Muscle of leg (tissue), 16 donors: ENCODE measurements around the gene PDGFRB. TPM values are rescaled to one million over a fixed set of nuclear protein-coding genes. Genes with fewer than 3 reads are reported as not detected.

Experiments used
- DNase-seq: peaks from one replicate; pipeline ENCODE4 v3.0.0; 2013
- H3K27ac ChIP-seq: one replicate; pipeline ENCODE4 v1.5.1; 2013; ENCODE audit warnings: mild to moderate bottlenecking, low read length, control low read depth
- H3K27me3 ChIP-seq: one replicate; pipeline ENCODE4 v1.6.1; 2013; ENCODE audit warnings: low read length; ENCODE audit not compliant: control insufficient read depth, insufficient read depth
- H3K36me3 ChIP-seq: one replicate; pipeline ENCODE4 v1.6.1; 2013; ENCODE audit warnings: low read length; ENCODE audit not compliant: control insufficient read depth, insufficient read depth
- H3K4me1 ChIP-seq: one replicate; pipeline ENCODE4 v1.6.1; 2013; ENCODE audit warnings: low read length; ENCODE audit not compliant: control insufficient read depth, insufficient read depth
- H3K4me3 ChIP-seq: one replicate; pipeline ENCODE4 v1.5.1; 2013; ENCODE audit warnings: low read length, control low read depth
- H3K9me3 ChIP-seq: replicated peaks from 2 replicates; pipeline ENCODE4 v1.6.1; 2013; ENCODE audit warnings: low read depth, low read length; ENCODE audit not compliant: control insufficient read depth
- WGBS: methylation state at CpG from one replicate; pipeline ENCODE4 v1.1.5; 2013; ENCODE audit warnings: missing lambda C conversion rate; ENCODE audit not compliant: insufficient coverage; 5-methylcytosine and 5-hydroxymethylcytosine counted together
- long read RNA-seq, 11 donors: transcript quantifications; one replicate each; lab custom pipeline, GENCODE V29; 2026
- polyA plus RNA-seq, 8 donors: library from polyadenylated mRNA; unstranded; fragments of 120-200 nt; gene quantifications; one replicate each; pipeline versions ENCODE4 v1.2.1 to v1.2.3, GENCODE V29; 2013; ENCODE audit warnings: inconsistent platforms in 1 of 8, low replicate concordance in 1 of 8; ENCODE audit not compliant: insufficient read length in 8 of 8, insufficient read depth in 1 of 8
- total RNA-seq: library from RNA; stranded (reverse); fragments of 120-200 nt; gene quantifications from one replicate; pipeline ENCODE4 v1.2.4, GENCODE V29; 2013

PDGFRB gene
- total RNA-seq: 109 TPM
- 100 to 1,000 TPM; 111 to 152 (median 129) TPM for polyA plus RNA-seq
- long read RNA-seq, donor 1, full-length matches to known transcripts: 3 of 24 reads
- long read RNA-seq, donor 1, partial matches to known transcripts: 21 of 24 reads
- long read RNA-seq, donor 1, other reads (novel, unspliced or antisense): 0 of 24 reads
- long read RNA-seq, donor 2: 0 reads
- long read RNA-seq, donor 3, full-length matches to known transcripts: 8 of 117 reads
- long read RNA-seq, donor 3, partial matches to known transcripts: 109 of 117 reads
- long read RNA-seq, donor 3, other reads (novel, unspliced or antisense): 0 of 117 reads
- long read RNA-seq, donor 4, full-length matches to known transcripts: 4 of 40 reads
- long read RNA-seq, donor 4, partial matches to known transcripts: 36 of 40 reads
- long read RNA-seq, donor 4, other reads (novel, unspliced or antisense): 0 of 40 reads
- long read RNA-seq, donor 5, full-length matches to known transcripts: 8 of 146 reads
- long read RNA-seq, donor 5, partial matches to known transcripts: 138 of 146 reads
- long read RNA-seq, donor 5, other reads (novel, unspliced or antisense): 0 of 146 reads
- long read RNA-seq, donor 6, full-length matches to known transcripts: 4 of 40 reads
- long read RNA-seq, donor 6, partial matches to known transcripts: 36 of 40 reads
- long read RNA-seq, donor 6, other reads (novel, unspliced or antisense): 0 of 40 reads
- long read RNA-seq, donor 7, full-length matches to known transcripts: 3 of 40 reads
- long read RNA-seq, donor 7, partial matches to known transcripts: 37 of 40 reads
- long read RNA-seq, donor 7, other reads (novel, unspliced or antisense): 0 of 40 reads
- long read RNA-seq, donor 8, full-length matches to known transcripts: 3 of 46 reads
- long read RNA-seq, donor 8, partial matches to known transcripts: 43 of 46 reads
- long read RNA-seq, donor 8, other reads (novel, unspliced or antisense): 0 of 46 reads
- long read RNA-seq, donor 9, full-length matches to known transcripts: 4 of 52 reads
- long read RNA-seq, donor 9, partial matches to known transcripts: 48 of 52 reads
- long read RNA-seq, donor 9, other reads (novel, unspliced or antisense): 0 of 52 reads
- long read RNA-seq, donor 10, full-length matches to known transcripts: 7 of 38 reads
- long read RNA-seq, donor 10, partial matches to known transcripts: 31 of 38 reads
- long read RNA-seq, donor 10, other reads (novel, unspliced or antisense): 0 of 38 reads
- long read RNA-seq, donor 11, full-length matches to known transcripts: 4 of 68 reads
- long read RNA-seq, donor 11, partial matches to known transcripts: 55 of 68 reads
- long read RNA-seq, donor 11, other reads (novel, unspliced or antisense): 9 of 68 reads

- WGBS: 3% methylated on average over 8 of the region's 17 CpGs
- Histone ChIP-seq H3K36me3 (peaks cover 10% of the 10 kb centered on the region), H3K4me3 (peak within 1 kb of the TSS; percentile 58), H3K27me3 (peaks cover 7% of the 10 kb centered on the region), H3K9me3 (no peaks in the 10 kb centered on the region), H3K4me1 (peaks cover 73% of the 10 kb centered on the region), H3K27ac (peak within 1 kb of the TSS; percentile 87)
- DNase-seq: peak; percentile 97
These were observed at the start of gene PDGFRB for GRCh38 chr5:150155258-150156026. TSS of gene PDGFRB (minus strand) at chr5:150155845. CDS start at chr5:150137047, 18,798 bp downstream.

- WGBS: 69% methylated on average over 8 of the region's 13 CpGs
- H3K4me3 ChIP-seq: no peak overlapping the region
These were observed 48.9 kb upstream of the PDGFRB start for GRCh38 chr5:150204590-150204960.

GRCh38 chr5:150203832-150204589 lies 48.4 kb upstream of the PDGFRB start:
- H3K4me3 ChIP-seq: no peak overlapping the region
- peaks cover 9% of the 10 kb centered on the region for H3K27me3 ChIP-seq
- 76% methylated on average over 7 of the region's 12 CpGs for WGBS
- no peaks in the 10 kb centered on the region for H3K9me3 ChIP-seq
- no peak overlapping the region for H3K27ac ChIP-seq
- peaks cover 7% of the 10 kb centered on the region for H3K4me1 ChIP-seq
- DNase-seq: no peak
- no peaks in the 10 kb centered on the region for H3K36me3 ChIP-seq

More at GRCh38 chr5:150204590-150204960, 48.9 kb upstream of the PDGFRB start:
- no peak overlapping the region for H3K27ac ChIP-seq
- peaks cover 9% of the 10 kb centered on the region for H3K27me3 ChIP-seq
- no peaks in the 10 kb centered on the region for H3K9me3 ChIP-seq
- DNase-seq: no peak
- no peaks in the 10 kb centered on the region for H3K36me3 ChIP-seq
- peaks cover 12% of the 10 kb centered on the region for H3K4me1 ChIP-seq

GRCh38 chr5:150202501-150202900 lies 46.9 kb upstream of the PDGFRB start:
- Histone ChIP-seq H3K27me3 (peaks cover 10% of the 10 kb centered on the region), H3K27ac (no peak overlapping the region), H3K9me3 (no peaks in the 10 kb centered on the region), H3K4me1 (peaks cover 3% of the 10 kb centered on the region), H3K36me3 (no peaks in the 10 kb centered on the region), H3K4me3 (no peak overlapping the region)
- 96% methylated on average over 10 of the region's 10 CpGs for WGBS
- DNase-seq: no peak

GRCh38 chr5:150197476-150197875 lies 41.8 kb upstream of the PDGFRB start:
- H3K27me3 ChIP-seq: peaks cover 16% of the 10 kb centered on the region
- no peaks in the 10 kb centered on the region for H3K36me3 ChIP-seq
- no CpG with 5 or more reads among the region's 1 CpG for WGBS
- H3K4me1 ChIP-seq: no peaks in the 10 kb centered on the region
- H3K27ac ChIP-seq: no peak overlapping the region
- no peak overlapping the region for H3K4me3 ChIP-seq
- no peaks in the 10 kb centered on the region for H3K9me3 ChIP-seq
- no peak for DNase-seq

GRCh38 chr5:150196986-150197385 lies 41.3 kb upstream of the PDGFRB start:
- Histone ChIP-seq H3K4me1 (no peaks in the 10 kb centered on the region), H3K27ac (no peak overlapping the region), H3K36me3 (no peaks in the 10 kb centered on the region), H3K4me3 (no peak overlapping the region), H3K27me3 (peaks cover 21% of the 10 kb centered on the region), H3K9me3 (no peaks in the 10 kb centered on the region)
- WGBS: 91% methylated on average over 13 of the region's 16 CpGs
- no peak for DNase-seq

- no peak for DNase-seq
- Histone ChIP-seq H3K36me3 (no peaks in the 10 kb centered on the region), H3K27me3 (peaks cover 25% of the 10 kb centered on the region), H3K9me3 (no peaks in the 10 kb centered on the region), H3K27ac (no peak overlapping the region), H3K4me3 (no peak overlapping the region), H3K4me1 (no peaks in the 10 kb centered on the region)
- WGBS: 88% methylated on average over 5 of the region's 5 CpGs
These were observed 40.9 kb upstream of the PDGFRB start for GRCh38 chr5:150196514-150196913.

GRCh38 chr5:150195736-150196485 lies 40.3 kb upstream of the PDGFRB start:
- no peaks in the 10 kb centered on the region for H3K36me3 ChIP-seq
- peaks cover 2% of the 10 kb centered on the region for H3K4me1 ChIP-seq
- DNase-seq: no peak
- no peaks in the 10 kb centered on the region for H3K9me3 ChIP-seq
- H3K27me3 ChIP-seq: peaks cover 30% of the 10 kb centered on the region
- no peak overlapping the region for H3K4me3 ChIP-seq
- no CpG with 5 or more reads among the region's 9 CpGs for whole genome bisulfite sequencing
- no peak overlapping the region for H3K27ac ChIP-seq
